GM21529 (cell line): ENCODE measurements around the gene GNAZ.
"Not testable (repeated sequence)": the region's sequence is repeated elsewhere in the genome, so short reads cannot be mapped to it uniquely, and the experiment has no call there.

Experiments used
- ATAC-seq: cut with Tn5 transposase; IDR thresholded peaks from one replicate; pipeline ENCODE4 v1.9.1; 2021; ENCODE audit not compliant: unreplicated experiment

Gene GNAZ

GRCh38 chr22:23070418-23071229 is at the start of gene GNAZ:
Gene GNAZ (plus strand): TSS chr22:23070519. CDS start chr22:23095696, 25,177 bp downstream.
- ATAC-seq: no peak

DNA sequence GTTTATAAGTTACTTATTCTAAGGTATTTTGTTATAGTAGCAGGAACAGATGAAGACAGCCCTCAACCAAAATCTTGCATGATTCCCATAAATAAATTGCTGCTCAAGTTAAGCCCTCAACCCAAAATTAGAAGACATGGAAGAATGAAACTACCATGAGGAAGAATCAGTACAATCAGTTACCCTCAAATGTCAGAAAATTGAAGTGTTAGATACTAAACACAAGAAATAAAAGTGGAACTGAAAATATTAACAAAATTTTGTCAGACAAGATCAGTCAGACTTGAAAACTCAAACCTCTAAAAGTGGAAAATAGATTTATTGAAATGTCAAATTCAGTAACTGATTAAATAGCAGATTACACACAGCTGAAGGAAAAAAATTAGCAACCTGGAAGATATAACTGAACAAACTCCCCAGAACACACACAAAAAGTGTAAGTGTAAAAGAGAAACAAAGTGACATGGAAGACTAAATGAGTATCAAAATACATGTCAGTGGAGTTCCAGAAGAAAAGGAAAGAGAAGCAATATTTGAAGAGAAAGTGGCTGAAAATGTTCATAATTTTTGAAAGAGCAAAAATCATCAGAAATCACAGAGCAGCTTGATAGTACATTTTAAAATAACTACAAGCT is 49.5 kb upstream of the GNAZ start:
- no peak for ATAC-seq

- ATAC-seq: not testable (repeated sequence)
Observed at GRCh38 chr22:23021660-23022353, 48.5 kb upstream of the GNAZ start.

GRCh38 chr22:23023294-23023693 is 47.0 kb upstream of the GNAZ start:
- no peak for ATAC-seq

DNA sequence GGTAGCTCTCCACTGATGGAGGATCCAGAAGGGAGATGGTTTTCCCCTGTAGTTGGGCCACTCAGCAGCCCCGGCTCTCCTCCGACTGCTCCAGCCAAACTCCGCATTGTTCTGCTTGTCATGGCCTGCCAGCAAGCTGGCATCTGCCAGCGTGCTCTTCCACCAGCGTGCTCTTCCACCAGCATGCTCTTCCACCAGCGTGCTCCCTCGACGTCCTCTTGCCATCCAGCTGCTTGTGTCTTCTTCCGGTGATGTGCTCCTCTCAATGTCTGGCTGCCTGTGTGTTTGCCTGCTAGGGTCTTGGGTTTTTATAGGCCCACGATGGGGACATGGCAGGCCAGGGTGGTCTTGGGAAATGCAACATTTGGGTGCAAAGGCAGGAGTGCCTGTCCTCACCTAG is 43.5 kb upstream of the GNAZ start:
- ATAC-seq: no peak

GRCh38 chr22:23027849-23028248 is 42.5 kb upstream of the GNAZ start:
- not testable (repeated sequence) for ATAC-seq

DNA sequence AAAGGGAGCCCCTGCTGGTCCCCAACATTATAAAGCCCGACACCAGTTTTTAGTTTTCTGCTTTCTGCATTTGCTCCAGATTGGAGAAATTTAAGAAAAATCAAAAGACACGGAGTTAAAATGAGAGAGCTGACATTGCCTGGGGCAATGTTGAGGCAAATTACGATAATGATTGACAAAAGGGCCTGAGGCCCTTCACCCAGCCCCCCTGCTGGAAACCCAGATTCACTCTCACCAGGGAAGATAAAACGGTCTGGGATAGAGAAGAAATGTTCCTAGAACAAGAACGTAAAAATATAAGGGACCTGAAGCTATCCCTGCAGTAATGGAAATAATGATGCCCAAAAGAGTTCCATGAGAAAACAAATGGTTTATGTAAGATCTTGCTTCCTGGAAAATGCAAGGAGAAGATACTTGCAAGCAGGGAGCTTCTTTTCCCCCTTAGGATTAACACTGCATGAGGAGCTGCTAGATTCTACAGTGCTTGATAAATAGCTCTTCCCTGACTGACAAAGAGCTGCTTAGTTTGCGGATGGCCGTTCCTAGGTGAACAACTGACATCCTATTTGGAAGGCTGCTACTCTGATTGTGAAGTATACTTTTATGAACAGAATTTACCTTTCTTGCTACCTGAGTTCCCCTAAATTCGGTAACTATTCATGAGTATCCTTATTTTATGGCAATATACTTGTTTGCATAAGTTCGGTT is 40.6 kb upstream of the GNAZ start:
- ATAC-seq: no peak

DNA sequence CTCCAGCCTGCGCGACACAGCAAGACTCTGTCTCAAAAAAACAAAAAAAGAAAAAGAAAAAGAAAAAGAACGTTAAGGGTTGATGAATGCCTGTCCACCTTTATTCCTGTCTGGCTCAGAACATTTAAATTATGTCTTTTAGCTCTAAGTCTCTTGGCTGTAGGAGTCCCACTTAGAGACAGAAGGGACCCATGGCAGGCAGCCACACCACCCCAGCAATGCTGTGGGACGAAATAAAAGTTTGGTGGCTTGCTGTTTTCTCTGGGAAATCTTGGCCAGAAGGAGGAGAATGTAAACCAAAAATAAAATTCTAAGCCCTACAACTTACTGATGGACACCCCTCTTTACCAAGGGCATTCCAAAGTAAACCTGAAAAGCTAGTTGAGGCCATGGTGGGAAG is 38.9 kb upstream of the GNAZ start:
- no peak for ATAC-seq

DNA sequence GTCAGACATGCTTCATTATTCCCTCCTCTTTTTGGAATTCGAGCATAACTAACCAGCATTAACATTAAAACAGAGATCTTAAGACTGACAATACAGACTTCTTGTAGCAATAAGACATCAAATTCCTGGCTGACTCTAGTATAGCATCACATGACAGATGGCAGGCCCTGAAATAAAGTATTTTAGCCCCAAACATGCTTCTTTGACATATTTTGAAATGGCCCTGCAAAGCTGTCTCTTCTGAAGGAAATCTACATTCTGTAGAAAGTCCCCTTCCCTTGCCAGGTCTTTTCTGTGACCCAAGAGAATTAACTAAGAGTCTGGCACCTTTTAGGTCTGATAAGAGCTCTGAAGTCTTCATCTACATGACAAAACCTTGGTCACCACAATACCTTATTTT is 38.5 kb upstream of the GNAZ start:
- ATAC-seq: no peak

DNA sequence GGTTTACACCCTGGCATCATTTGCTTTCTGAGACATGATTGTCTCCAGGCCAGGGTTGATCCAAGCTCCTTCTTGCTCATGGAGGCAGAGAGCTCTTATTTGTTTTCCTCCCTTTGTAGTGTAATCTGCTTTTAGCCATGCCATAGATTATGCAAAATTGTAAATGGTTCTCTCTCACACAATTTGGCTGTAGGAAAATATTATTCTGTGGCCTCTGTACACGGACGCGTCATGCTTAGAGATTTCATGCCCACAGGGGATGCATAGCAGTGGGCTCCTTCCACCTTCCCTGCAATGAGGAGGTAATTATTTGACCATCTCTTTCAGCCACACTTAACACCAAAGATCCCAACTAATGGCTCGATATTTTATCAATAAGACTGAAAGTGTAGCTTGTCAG is 37.7 kb upstream of the GNAZ start:
- ATAC-seq: no peak

- ATAC-seq: no peak
Observed at GRCh38 chr22:23033116-23033905, 37.0 kb upstream of the GNAZ start.

GRCh38 chr22:23034621-23035556 is 35.4 kb upstream of the GNAZ start:
- no peak for ATAC-seq

DNA sequence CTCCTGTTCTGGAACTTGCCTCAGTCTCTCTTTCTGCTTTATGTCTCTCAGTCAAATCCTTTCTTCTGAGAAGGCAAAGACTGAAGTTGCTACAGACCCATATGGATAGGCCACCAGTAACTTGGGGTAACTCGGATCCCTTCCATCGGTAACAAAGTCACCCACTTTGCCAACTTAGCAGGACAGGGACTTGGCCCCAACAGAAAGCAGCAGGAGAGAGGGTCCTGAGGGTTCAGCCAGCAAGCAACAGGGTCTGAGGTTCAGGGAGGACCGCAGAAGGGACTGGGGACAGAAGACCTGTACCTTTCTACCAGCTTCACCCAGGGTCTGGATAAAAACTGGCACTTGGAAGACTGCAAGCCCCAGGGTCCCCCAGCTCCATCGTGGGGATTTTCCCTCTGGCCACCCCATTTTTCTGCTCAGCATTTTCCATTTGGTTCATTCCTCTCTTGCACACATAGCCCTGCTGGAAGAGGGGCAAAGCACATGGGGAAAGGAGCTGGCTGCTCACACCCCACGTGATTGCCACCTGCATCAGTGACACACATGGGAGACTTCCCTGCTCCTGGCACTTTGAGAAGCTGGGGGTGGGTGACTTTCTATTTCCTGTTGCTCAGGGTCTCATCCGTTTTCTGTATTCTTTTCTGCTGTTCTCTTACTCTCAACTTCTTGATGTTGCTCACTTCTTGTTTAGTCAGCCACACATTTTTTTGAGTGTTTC is 34.6 kb upstream of the GNAZ start:
- no peak for ATAC-seq

- ATAC-seq: no peak
Observed at GRCh38 chr22:23036684-23037428, 33.5 kb upstream of the GNAZ start.

GRCh38 chr22:23037429-23038333 is 32.6 kb upstream of the GNAZ start:
- ATAC-seq: no peak

DNA sequence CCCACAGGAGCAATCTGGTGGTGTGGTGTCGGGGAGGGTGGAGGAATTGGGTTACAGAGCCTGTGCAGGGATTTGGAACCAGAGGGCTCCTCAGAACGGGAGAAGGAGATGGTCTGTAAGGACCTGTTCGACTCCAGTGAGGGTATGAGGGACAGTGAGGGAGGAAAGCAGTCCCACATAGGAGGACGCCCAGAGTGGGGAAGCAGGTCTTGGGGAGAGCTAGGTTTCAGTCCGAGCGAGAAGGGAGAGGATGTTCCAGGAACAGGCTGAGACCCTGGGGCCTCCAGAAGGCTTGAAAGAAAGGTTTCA is 32.0 kb upstream of the GNAZ start:
- ATAC-seq: no peak

DNA sequence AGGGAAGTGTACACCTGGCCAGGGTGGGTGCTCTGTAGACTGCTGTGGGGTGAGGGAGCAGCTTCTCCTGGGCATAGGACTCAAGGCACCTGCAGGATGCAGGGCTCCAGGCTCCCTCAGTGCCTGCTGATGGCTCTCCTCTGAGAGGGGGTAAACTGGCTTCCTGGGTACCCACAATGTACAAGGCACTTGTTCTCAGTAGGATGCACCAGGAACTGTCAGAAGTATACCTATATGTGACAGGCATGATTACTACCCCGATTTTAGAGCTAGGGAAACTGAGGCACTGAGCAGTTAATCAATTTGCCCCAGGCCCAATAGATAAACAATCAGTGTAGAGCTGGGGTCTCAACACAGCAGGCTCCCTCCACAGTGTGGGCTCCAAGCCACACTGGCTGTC is 31.4 kb upstream of the GNAZ start:
- no peak for ATAC-seq
